Vagina (tissue), 2 donors: ENCODE data around the gene BIN2.

Source experiments
- POLR2A ChIP-seq, 2 donors: fragments of 450-650 bp; IDR thresholded peaks; one replicate each; pipeline ENCODE4 v1.6.1; 2017; ENCODE audit warnings: antibody characterized with exemption in 2 of 2, mild to moderate bottlenecking in 2 of 2, moderate library complexity in 2 of 2
- TF ChIP-seq, protein P1 (sequence below), 3 experiments: fragments of 450-650 bp in 2 of 3; fragments of 200-600 bp in 1 of 3; sonication (generic) in 1 of 3; IDR thresholded peaks; one replicate each; pipeline ENCODE4 v1.5.1; 2017 to 2019; ENCODE audit warnings: antibody characterized with exemption in 3 of 3, mild to moderate bottlenecking in 2 of 3, moderate library complexity in 2 of 3

DNA sequence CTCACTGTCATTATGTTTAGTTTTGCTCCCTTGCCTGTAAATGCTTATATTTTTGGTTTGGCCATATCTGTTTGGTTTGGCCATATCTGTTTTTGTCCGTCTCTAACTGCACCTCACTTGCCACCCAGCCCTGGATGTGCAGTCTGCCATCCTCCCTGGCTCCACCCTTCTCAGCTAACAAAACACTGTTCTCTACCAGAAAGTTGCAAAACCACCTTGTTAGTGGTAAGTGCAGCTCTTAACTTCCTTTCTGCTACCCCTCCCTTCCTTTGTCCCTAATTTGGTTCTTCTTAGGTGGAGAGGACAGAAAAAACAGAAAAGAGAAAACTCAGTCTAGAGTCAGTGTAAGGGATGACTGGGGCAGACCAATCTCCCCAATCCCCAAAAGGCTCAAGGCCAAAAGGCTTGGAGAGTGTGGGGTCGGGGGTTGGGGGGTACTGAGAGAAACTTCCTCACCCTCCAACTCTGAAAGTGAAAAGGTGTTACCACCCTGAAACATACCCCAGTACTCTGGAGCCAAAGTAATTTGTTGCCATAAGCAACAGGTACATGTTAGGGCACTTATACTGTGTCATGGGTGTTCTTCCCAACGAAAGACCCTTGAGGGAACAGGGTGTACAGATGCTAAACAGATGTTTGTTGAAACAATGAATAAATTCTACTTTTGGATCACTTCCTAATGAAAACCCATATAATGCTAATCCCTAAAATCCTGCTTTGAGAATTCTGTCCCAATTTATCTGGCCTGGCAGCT is 5.0 kb downstream of the BIN2 start:
- TF ChIP-seq, protein P1, sequence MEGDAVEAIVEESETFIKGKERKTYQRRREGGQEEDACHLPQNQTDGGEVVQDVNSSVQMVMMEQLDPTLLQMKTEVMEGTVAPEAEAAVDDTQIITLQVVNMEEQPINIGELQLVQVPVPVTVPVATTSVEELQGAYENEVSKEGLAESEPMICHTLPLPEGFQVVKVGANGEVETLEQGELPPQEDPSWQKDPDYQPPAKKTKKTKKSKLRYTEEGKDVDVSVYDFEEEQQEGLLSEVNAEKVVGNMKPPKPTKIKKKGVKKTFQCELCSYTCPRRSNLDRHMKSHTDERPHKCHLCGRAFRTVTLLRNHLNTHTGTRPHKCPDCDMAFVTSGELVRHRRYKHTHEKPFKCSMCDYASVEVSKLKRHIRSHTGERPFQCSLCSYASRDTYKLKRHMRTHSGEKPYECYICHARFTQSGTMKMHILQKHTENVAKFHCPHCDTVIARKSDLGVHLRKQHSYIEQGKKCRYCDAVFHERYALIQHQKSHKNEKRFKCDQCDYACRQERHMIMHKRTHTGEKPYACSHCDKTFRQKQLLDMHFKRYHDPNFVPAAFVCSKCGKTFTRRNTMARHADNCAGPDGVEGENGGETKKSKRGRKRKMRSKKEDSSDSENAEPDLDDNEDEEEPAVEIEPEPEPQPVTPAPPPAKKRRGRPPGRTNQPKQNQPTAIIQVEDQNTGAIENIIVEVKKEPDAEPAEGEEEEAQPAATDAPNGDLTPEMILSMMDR (IDR thresholded peaks at IDR 0.05): no peak
- no peak for TF ChIP-seq POLR2A (IDR thresholded peaks at IDR 0.05)
